IgD-negative memory B cell (primary cell): ENCODE results near the gene THSD7A. TPM values are rescaled to one million over a fixed set of nuclear protein-coding genes. Genes with fewer than 3 reads are reported as not detected.

Experiments used
- H3K27ac Mint-ChIP-seq, 3 donors: one replicate each; pipeline ENCODE4 v1.8.0; 2020 to 2022; ENCODE audit warnings: mild to moderate bottlenecking in 3 of 3, mixed read lengths in 3 of 3, moderate library complexity in 1 of 3
- H3K27me3 Mint-ChIP-seq: one replicate; pipeline ENCODE4 v1.8.0; 2021; ENCODE audit warnings: mixed read lengths
- H3K36me3 Mint-ChIP-seq: one replicate; pipeline ENCODE4 v1.8.0; 2020; ENCODE audit warnings: mild to moderate bottlenecking, mixed read lengths
- H3K4me1 Mint-ChIP-seq, 3 donors: one replicate each; pipeline ENCODE4 v1.8.0; 2020 to 2022; ENCODE audit warnings: mixed read lengths in 3 of 3, mild to moderate bottlenecking in 1 of 3
- H3K4me3 Mint-ChIP-seq, 4 donors: one replicate each; pipeline ENCODE4 v1.8.0; 2020 to 2022; ENCODE audit warnings: mild to moderate bottlenecking in 4 of 4, mixed read lengths in 4 of 4, moderate library complexity in 3 of 4
- H3K9me3 Mint-ChIP-seq, 3 donors: one replicate each; pipeline ENCODE4 v1.8.0; 2020 to 2021; ENCODE audit warnings: mixed read lengths in 3 of 3, mild to moderate bottlenecking in 1 of 3
- polyA plus RNA-seq: library from polyadenylated mRNA; unstranded; fragments of 300-500 nt; fragmentation: Illumina TruSeq; gene quantifications from one replicate; pipeline ENCODE4 v1.2.3, GENCODE V29; 2021

The THSD7A gene
- polyA plus RNA-seq, 1 donor from 2014 or later: not detected

GRCh38 chr7:11331128-11332102 lies 500.6 kb downstream of the THSD7A start:
- Mint-ChIP-seq H3K27me3 (no peaks in the 10 kb centered on the region), H3K4me1 (no peaks in the 10 kb centered on the region), H3K9me3 (no peaks in the 10 kb centered on the region), H3K4me3 (no peak overlapping the region), H3K36me3 (no peaks in the 10 kb centered on the region), H3K27ac (no peak overlapping the region)

DNA sequence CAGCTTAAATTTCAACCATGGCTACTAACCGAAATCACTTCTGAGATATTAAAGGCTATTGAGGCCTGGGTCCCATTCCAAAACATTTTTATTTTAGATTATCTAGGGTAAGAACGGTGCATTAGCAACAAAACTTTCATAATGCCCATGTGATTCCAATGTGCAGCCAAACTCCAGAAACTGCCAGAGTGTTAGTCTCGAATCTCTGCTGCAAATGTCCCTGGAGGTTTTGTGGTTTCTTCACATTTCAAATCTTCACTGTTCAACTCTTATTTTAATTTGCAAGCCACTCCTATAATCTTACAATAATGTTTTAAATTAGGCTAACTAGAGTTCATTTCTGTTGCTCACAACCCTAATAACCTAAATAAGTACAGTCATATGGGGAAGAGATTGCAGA lies 501.3 kb downstream of the THSD7A start:
- no peaks in the 10 kb centered on the region for H3K27me3 Mint-ChIP-seq
- no peak overlapping the region for H3K27ac Mint-ChIP-seq
- H3K36me3 Mint-ChIP-seq: no peaks in the 10 kb centered on the region
- H3K4me1 Mint-ChIP-seq: no peaks in the 10 kb centered on the region
- H3K4me3 Mint-ChIP-seq: no peak overlapping the region
- H3K9me3 Mint-ChIP-seq: no peaks in the 10 kb centered on the region

DNA sequence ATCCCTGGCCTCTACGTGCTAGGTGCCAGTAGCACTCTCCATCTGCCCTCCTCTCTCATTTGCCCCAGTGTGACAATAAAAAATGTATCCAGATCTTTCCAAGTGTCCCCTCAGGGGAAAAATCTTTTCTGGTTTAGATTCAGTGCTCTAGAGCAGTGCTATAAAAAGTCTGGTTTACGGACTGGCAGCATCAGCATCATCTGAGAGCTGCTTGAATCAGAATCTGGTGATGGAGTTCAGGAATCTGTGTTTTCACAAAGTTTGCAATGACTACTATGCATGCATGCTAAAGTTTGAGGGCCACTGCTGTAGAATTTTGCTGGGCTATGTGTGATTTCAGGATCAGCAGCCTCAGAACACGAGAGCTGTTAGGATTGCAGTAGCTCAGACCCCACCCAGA lies 501.8 kb downstream of the THSD7A start:
- Mint-ChIP-seq H3K36me3 (no peaks in the 10 kb centered on the region), H3K4me3 (no peak overlapping the region), H3K27me3 (no peaks in the 10 kb centered on the region), H3K9me3 (peaks cover 0 to 2% (median 0%) of the 10 kb centered on the region in 3 donors), H3K27ac (no peak overlapping the region), H3K4me1 (no peaks in the 10 kb centered on the region)

GRCh38 chr7:11329626-11330025 lies 502.4 kb downstream of the THSD7A start:
- Mint-ChIP-seq H3K36me3 (no peaks in the 10 kb centered on the region), H3K4me1 (no peaks in the 10 kb centered on the region), H3K27ac (no peak overlapping the region), H3K27me3 (no peaks in the 10 kb centered on the region), H3K4me3 (no peak overlapping the region), H3K9me3 (peaks cover 0 to 2% (median 0%) of the 10 kb centered on the region in 3 donors)

- Mint-ChIP-seq H3K27me3 (no peaks in the 10 kb centered on the region), H3K36me3 (no peaks in the 10 kb centered on the region), H3K4me3 (no peak overlapping the region), H3K9me3 (peaks cover 0 to 5% (median 0%) of the 10 kb centered on the region in 3 donors), H3K27ac (no peak overlapping the region), H3K4me1 (no peaks in the 10 kb centered on the region)
Observed at GRCh38 chr7:11328309-11328708, 503.7 kb downstream of the THSD7A start.

- Mint-ChIP-seq H3K36me3 (no peaks in the 10 kb centered on the region), H3K27ac (no peak overlapping the region), H3K9me3 (peaks cover 0 to 5% (median 0%) of the 10 kb centered on the region in 3 donors), H3K4me1 (no peaks in the 10 kb centered on the region), H3K27me3 (peaks cover 2% of the 10 kb centered on the region), H3K4me3 (no peak overlapping the region)
Observed at GRCh38 chr7:11327633-11328032, 504.4 kb downstream of the THSD7A start.
